ENCODE measurements around the gene PDCD7. TPM values are rescaled to one million over a fixed set of nuclear protein-coding genes. Genes with fewer than 3 reads are reported as not detected.
"Not testable (repeated sequence)": the region's sequence is repeated elsewhere in the genome, so short reads cannot be mapped to it uniquely, and the experiment has no call there.

PDCD7 gene
- total RNA-seq, 1 experiment from 2014 or later, result 20.1 TPM

DNA sequence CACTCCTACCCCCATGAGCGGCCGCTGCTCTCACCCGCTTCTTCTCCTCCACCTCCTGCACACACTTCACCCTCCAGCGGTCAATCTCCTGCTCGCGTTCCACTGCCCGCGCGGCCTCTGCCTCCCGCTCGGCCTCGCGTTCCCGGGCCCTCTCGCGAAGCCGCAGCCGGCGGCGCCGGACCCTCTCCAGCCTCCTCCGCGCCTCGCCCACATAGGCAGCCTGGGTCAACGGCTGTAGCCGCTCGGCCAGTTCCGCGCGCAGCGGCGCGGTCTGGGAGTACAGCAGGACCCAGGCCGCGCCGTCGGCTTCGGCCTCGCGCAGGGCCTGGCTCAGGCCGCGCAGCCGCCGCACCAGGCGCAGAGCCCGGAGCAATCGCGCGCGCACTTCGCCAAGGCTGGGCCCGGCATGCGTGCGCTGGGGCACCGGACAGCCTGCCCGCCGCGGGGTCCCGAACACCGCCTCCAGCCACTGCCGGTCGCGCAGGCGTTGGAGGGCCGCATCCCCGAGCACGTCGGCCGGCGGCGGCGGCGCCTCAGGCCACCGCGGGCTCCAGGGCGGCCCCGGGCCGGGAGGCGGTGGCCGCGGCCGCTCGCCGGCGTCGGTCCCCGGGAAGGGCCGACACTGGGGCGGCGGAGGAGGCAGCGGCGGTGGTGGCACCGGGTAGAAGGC, 595 bp downstream of the PDCD7 start:
- DNase-seq (ENCODE audit: extremely low read depth, low read depth), result no peak

DNA sequence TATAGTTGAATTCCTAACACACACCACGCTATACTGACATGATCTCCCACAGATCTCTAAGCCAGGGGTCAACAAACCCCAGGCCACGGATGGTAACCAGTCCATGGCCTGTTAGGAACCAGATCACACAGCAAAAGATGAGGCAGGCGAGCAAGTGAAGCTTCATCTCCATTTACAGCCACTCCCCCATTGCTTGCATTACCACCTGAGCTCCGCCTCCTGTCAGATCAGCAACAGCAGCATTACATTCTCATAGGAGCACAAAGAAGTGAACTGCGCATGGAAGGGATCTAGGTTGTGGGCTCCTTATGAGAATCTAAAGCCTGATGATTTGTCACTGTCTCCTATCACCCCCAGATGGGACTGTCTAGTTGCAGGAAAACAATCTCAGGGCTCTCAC, 2.7 kb downstream of the PDCD7 start:
- no peak for DNase-seq (ENCODE audit: extremely low read depth, low read depth)

DNA sequence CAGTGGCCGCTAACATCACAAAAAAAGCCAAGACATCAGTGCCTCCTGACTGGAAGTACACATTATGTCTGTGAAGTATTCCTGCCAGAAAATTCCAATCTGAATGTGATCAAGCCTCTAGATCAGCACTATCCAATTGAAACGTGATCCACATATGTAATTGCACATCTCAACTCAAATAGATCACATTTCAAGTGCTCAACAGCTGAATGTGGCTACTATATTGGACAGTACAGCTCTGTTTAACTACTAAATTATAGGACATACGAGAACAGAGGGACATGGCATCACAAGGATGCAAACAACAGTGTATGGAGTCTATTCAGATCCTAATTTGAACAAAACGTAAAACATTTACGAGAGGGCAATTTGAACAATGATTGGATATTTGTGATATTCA, 18.1 kb downstream of the PDCD7 start:
- DNase-seq (ENCODE audit: extremely low read depth, low read depth), result no peak

GRCh38 chr15:65115086-65115485, 18.5 kb downstream of the PDCD7 start, which contains the start of gene UBAP1L:
TSS of gene UBAP1L (minus strand) at chr15:65115200. CDS start at chr15:65106215, 8,985 bp downstream.
- no peak for DNase-seq (ENCODE audit: extremely low read depth, low read depth)

- DNase-seq (ENCODE audit: extremely low read depth, low read depth), result no peak
Measured at GRCh38 chr15:65110676-65111292, 22.8 kb downstream of the PDCD7 start.

DNA sequence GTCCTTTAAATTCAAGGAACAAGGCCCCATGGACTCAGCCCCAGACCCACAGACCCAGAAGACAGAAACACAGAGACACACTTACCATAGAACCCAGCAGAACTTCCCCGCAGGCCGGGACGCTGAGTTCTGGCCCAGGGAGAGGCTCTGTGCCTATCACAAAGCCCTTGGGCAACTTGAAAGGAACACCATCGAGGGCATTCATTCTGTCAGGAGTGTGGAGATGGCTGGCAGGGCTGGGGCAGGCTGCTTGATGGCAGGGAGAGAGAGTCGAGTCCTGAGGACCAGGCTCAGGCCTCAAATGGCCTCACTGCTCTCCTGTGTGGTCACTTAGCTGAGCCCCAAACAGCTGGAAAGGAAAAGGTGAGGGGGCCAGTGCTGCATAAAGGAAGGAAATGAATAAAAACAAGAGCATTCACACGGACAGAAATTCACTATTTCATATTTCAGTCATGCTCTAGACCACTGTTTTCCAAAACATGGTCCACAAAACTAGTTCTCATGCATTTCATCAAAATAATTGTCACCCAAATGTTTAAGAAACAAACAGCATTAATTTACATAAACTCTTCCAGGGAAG, 27.5 kb downstream of the PDCD7 start:
- DNase-seq (ENCODE audit: extremely low read depth, low read depth), result no peak

DNA sequence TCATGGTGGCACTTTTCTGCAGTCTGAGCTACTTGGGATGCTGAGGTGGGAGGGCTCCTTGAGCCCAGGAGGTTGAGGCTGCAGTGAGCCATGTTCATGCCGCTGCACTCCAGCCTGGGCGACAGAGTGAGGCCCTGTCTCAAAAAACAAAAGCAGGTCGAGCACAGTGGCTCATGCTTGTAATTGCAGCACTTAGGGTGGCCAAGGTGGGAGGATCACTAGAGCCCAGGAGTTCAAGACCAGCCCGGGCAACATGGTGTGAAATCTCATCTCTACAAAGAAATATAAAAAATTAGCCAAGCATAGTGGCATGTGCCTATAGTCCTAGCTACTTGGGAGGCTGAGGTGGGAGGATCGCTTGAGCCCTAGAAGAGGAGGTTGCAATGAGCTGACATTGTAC, 28.6 kb downstream of the PDCD7 start:
- no peak for DNase-seq (ENCODE audit: extremely low read depth, low read depth)

DNA sequence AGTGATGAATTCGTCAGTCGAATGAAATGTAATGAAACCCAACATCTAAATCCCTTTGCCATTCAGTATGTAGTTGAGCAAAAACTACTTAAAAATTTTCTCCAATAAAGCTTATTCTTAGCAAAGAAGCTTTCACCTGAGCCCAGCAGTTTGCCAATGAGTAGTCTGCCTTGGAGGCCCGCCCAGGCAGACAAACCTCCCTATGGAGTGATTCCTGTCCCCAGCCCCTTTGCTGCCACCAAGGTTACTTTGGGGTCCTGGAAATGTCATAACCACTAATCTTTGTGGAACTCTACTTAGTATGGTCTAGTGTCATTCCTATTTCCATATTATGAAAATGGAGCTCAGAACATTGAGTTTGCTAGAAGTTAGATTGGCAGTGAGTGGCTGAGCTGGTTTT, 30.7 kb downstream of the PDCD7 start:
- DNase-seq (ENCODE audit: extremely low read depth, low read depth), result no peak

DNA sequence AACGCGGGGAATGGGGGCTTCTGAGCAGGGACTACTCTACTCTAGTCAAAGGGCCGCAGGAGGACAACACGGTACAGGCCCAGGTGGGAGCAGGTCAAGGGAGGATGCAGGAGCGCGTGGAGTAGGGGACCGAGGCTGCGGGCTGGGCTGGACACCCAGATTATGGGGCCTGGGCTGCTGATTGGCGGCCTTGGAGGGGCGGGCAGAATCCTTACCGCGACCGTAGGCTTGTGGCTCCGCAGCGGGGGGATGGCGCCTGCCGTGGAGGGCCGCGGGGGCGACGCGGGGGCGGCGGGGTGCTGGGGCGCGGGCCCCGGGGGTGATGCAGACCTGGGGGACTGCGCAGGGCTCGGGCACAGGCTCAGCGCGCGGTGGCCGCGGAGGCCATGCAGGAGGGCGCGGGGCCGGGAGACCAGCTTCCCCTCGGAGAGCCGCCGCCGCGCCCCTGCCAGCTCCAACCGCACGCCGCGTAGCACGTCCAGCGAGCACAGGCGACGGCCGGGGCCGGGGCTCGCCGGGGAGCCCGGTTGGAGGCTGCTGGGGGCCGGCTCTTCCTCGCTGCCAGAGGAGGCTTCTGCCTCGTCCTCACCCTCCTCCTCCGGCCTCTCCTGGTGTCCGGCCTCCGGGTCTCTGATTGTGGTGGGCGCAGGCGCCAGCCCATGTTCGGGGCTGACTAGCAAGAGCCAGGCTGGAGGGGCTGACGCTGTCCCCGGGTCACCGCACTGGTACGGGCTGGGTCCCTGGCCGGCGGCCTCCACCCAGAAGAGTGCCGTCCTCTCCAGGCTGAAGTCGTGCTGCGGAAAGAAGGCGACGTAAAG, 31.5 kb downstream of the PDCD7 start:
- no peak for DNase-seq (ENCODE audit: extremely low read depth, low read depth)

- peak; percentile 41 for DNase-seq (ENCODE audit: extremely low read depth, low read depth)
Measured at GRCh38 chr15:65101411-65101890, 32.2 kb downstream of the PDCD7 start.

GRCh38 chr15:65100442-65100841, 33.2 kb downstream of the PDCD7 start:
- no peak for DNase-seq (ENCODE audit: extremely low read depth, low read depth)

DNA sequence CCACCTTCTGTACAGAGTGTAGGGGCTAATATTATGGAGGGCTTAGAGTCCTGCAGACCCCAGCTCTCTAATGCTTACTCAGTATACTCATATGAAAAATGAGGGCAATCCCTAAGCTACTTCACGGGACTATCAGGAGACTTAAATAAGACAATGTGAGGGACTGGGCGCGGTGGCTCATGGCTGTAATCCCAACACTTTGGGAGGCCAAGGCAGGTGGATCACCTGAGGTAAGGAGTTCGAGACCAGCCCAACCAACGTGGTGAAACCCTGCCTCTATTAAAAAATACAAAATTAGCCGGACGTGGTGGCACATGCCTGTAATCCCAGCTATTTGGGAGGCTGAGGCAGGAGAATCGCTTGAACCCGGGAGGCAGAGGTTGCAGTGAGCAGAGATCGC, 33.8 kb downstream of the PDCD7 start:
- DNase-seq (ENCODE audit: extremely low read depth, low read depth), result not testable (repeated sequence)

- no peak for DNase-seq (ENCODE audit: extremely low read depth, low read depth)
Measured at GRCh38 chr15:65099336-65099735, 34.3 kb downstream of the PDCD7 start.

GRCh38 chr15:65097651-65098263, 35.9 kb downstream of the PDCD7 start:
- no peak for DNase-seq (ENCODE audit: extremely low read depth, low read depth)

DNA sequence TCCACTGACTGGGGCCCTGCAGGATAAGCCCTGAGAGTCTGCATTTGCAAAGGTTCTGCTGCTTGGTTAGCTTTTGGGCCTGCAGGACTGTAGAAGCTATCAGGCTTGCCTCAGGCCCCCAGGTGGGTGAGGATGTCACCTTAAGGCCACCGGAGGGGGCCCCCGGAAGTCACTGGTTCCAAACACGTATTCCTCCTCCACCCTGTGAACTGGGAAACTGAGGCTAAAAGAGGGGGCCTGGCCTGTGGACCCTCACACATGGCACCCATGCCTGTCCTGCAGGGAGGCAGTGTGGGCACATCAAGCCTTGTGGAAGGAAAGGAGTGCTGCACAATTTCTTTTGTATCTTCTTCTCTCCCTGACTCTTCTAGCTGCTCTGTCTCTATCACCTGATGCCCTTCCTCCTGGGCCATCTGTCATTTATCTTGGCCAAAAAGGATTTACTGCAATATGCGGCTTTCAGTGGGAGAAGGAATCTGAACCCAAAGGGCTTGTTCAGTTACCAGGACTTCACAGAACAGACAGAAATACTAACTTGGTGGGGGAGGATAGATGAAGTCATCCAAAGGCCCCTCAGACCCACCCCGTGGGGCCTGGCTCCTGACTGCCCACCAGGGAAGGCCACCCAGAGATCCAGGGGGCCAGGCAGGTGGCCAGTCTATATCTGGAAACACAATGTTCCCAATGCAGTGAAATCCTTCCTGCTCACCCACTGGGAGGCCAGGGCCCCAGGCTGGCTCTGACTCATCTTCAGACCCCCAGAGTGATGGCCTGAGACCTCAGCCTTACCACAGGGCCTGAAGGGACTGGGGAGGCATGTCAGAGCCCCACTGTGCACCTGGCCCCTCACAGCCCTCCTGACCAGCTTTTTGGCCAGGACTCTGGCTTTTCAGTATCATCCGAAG, 36.9 kb downstream of the PDCD7 start:
- no peak for DNase-seq (ENCODE audit: extremely low read depth, low read depth)

DNA sequence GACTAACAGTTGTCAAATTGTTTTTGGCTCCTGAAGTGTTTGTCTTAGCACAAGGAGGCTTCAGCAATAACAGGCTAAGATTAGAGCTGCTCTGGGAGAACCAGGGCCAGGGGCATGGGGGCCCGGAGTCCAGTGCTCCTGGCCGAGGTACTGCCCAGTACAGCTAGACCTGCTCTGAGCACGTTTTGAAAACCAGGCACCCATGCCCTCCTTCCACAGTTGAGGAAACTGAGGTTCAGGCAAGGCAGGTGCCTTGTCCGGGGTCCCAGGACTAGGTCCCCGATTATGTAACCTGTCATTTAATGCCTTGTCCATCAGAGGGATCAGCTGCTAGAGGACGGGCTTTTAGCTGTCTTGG, 37.9 kb downstream of the PDCD7 start:
- no peak for DNase-seq (ENCODE audit: extremely low read depth, low read depth)

GRCh38 chr15:65095011-65095746, 38.4 kb downstream of the PDCD7 start:
- DNase-seq (ENCODE audit: extremely low read depth, low read depth), result no peak

GRCh38 chr15:65094294-65094995, 39.2 kb downstream of the PDCD7 start:
- no peak for DNase-seq (ENCODE audit: extremely low read depth, low read depth)
